ENCODE data around the gene SLC4A1AP. TPM values are rescaled to one million over a fixed set of nuclear protein-coding genes. Genes with fewer than 3 reads are reported as not detected.

Gene SLC4A1AP
- total and polyA plus RNA-seq, 4 experiments from 2014 or later, result 24.4 to 32.1 (median 26.5) TPM

DNA sequence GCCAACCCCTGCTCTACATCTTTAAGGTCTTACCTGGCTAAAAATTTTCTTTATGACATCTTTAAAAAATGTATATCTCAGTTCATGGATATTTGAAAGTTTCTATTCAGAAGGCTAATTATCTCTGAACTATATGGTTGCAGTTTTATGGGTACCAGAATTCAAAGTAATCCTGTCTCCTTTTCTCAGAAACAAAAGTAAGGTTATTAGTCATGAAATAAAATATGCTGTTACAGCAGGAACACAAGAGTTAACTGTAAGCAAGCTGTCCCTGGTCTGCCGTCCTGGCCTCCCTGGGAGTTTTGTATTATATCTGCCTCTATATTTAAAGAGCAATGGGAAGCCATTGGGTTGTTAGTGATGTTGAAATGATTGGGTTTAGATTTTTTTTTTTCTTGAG is 34.0 kb downstream of the SLC4A1AP start:
- no peaks in the 10 kb centered on the region for H3K27me3 Mint-ChIP-seq
- H3K9me3 ChIP-seq (ENCODE audit: control insufficient read depth in 1 of 2, low read length in 2 of 2), result no peaks in the 10 kb centered on the region
- H3K4me1 Mint-ChIP-seq, result no peaks in the 10 kb centered on the region
- peaks cover 19% of the 10 kb centered on the region for H3K36me3 ChIP-seq (ENCODE audit: insufficient read depth, low read length)
- ChIA-PET CTCF (ENCODE audit: partially characterized antibody) (no interaction called here), POLR2A (ENCODE audit: partially characterized antibody) (no interaction called here)
- H3K4me3 ChIP-seq (ENCODE audit: low read length in 2 of 2), result no peak overlapping the region
- H3K36me3 Mint-ChIP-seq, result peaks cover 24 to 31% of the 10 kb centered on the region in 2 donors
- H3K4me1 ChIP-seq (ENCODE audit: insufficient read depth, low read length), result no peaks in the 10 kb centered on the region
- H3K27me3 ChIP-seq (ENCODE audit: insufficient read depth, low read length), result no peaks in the 10 kb centered on the region
- no peaks in the 10 kb centered on the region for H3K9me3 Mint-ChIP-seq
- H3K27ac Mint-ChIP-seq, result no peak overlapping the region
- intact Hi-C loops (cut with micrococcal nuclease), result no loop called here
- H3K4me3 Mint-ChIP-seq, result no peak overlapping the region
- DNase-seq, result no peak
- no peak overlapping the region for H3K27ac ChIP-seq (ENCODE audit: low read depth, low read length)

DNA sequence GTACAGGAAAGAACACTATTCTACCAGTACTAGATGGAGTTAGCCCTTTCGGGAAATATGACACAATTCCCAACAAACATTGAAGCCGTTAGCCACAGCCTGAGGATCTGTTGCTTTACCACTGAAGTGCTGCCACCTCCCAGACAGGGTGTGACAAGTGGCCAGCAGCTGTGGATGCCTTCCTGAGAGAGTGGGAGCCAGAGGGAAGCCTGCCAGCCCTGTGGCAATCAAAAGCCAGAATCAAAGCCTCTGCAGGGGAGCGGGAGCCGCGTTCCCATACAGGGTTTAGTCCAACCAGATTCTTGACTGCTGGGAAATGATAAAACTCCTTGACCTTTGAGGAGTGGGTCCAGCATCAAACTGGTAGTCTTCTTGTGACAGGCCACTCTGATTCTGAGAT is 38.0 kb downstream of the SLC4A1AP start:
- POLR2A ChIA-PET (ENCODE audit: partially characterized antibody), result no interaction called here
- no peaks in the 10 kb centered on the region for H3K27me3 ChIP-seq (ENCODE audit: insufficient read depth, low read length)
- Mint-ChIP-seq H3K4me3 (no peak overlapping the region), H3K27me3 (no peaks in the 10 kb centered on the region), H3K36me3 (peaks cover 8 to 10% of the 10 kb centered on the region in 2 donors), H3K27ac (no peak overlapping the region), H3K9me3 (no peaks in the 10 kb centered on the region), H3K4me1 (peaks cover 3 to 11% (median 3%) of the 10 kb centered on the region in 4 donors)
- no peak for DNase-seq
- H3K27ac ChIP-seq (ENCODE audit: low read depth, low read length), result no peak overlapping the region
- H3K9me3 ChIP-seq (ENCODE audit: control insufficient read depth in 1 of 2, low read length in 2 of 2), result no peaks in the 10 kb centered on the region
- peaks cover 4% of the 10 kb centered on the region for H3K36me3 ChIP-seq (ENCODE audit: insufficient read depth, low read length)
- no peak overlapping the region for H3K4me3 ChIP-seq (ENCODE audit: low read length in 2 of 2)
- peaks cover 8% of the 10 kb centered on the region for H3K4me1 ChIP-seq (ENCODE audit: insufficient read depth, low read length)
- CTCF ChIA-PET (ENCODE audit: partially characterized antibody), result no interaction called here
- intact Hi-C loops (cut with micrococcal nuclease), result no loop called here

DNA sequence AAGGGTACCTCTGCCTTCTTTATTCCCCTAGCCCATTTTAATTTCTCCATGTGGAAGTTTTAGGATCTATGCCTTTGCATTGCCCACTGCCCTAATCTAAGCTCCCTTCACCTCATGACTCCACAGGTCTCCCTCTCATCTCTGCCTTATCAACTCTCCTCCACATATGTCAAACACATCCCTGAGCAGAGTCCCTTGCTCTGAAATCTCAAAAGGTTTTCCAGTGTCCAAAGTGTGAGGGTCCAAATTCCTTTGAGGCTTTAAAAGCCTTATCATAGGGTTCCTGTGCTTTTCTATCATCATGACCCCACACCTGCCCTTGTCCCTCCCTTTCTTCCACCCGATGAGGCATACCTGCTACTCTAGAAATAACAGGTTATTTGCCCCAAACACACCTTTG is 38.6 kb downstream of the SLC4A1AP start:
- Histone ChIP-seq H3K4me1 (ENCODE audit: insufficient read depth, low read length) (peaks cover 8% of the 10 kb centered on the region), H3K36me3 (ENCODE audit: insufficient read depth, low read length) (peaks cover 4% of the 10 kb centered on the region), H3K9me3 (ENCODE audit: control insufficient read depth in 1 of 2, low read length in 2 of 2) (no peaks in the 10 kb centered on the region), H3K27me3 (ENCODE audit: insufficient read depth, low read length) (no peaks in the 10 kb centered on the region), H3K4me3 (ENCODE audit: low read length in 2 of 2) (no peak overlapping the region), H3K27ac (ENCODE audit: low read depth, low read length) (no peak overlapping the region)
- H3K36me3 Mint-ChIP-seq, result peaks cover 7 to 8% of the 10 kb centered on the region in 2 donors
- H3K27me3 Mint-ChIP-seq, result no peaks in the 10 kb centered on the region
- ChIA-PET CTCF (ENCODE audit: partially characterized antibody) (no interaction called here), POLR2A (ENCODE audit: partially characterized antibody) (no interaction called here)
- intact Hi-C loops (cut with micrococcal nuclease), result no loop called here
- H3K4me3 Mint-ChIP-seq, result no peak overlapping the region
- peaks cover 3 to 11% (median 3%) of the 10 kb centered on the region in 4 donors for H3K4me1 Mint-ChIP-seq
- DNase-seq, result no peak
- H3K9me3 Mint-ChIP-seq, result no peaks in the 10 kb centered on the region
- H3K27ac Mint-ChIP-seq, result no peak overlapping the region

DNA sequence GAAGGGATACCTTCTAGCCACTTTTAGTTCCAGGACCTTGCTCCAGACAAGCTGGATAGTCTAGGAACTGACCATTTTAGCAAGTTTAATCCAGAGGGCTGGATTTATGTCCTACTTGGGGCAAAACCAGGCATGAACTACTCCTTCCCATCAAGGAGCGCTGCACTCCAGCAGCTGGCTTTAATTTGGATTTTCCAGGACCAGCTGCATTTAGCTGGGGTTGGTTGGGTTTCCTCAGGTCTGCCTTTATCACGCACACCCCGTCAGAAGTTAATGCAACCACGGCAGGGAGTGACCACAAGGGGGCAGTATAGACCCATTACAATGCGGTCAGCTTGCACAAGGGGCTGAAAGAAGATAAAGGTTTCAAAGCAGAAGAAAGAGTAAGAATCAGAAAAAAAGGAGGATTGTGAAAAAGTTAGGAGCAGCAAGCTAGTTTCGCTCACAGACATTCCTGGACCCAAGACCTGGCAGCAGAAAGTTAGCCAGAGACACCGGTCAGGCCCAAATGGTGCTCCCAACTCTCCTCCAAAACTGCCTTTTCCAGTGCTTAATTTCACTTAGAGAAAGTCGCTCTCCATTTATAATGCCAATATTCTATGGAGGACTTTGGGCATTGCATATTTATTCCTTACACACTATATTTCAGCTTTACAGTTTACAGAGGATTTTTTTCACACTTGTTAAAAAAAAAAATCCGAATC is 40.1 kb downstream of the SLC4A1AP start:
- Mint-ChIP-seq H3K9me3 (no peaks in the 10 kb centered on the region), H3K36me3 (no peaks in the 10 kb centered on the region), H3K4me1 (peaks cover 3 to 11% (median 3%) of the 10 kb centered on the region in 4 donors), H3K4me3 (no peak overlapping the region), H3K27me3 (no peaks in the 10 kb centered on the region), H3K27ac (peak overlapping the region in 1 of 7 donors; percentile 2)
- ChIA-PET CTCF (ENCODE audit: partially characterized antibody) (interaction anchor here (0.6 to 3.0 kb wide), 20 partner anchors 9 to 790 kb away, joined by 3 to 31 read pairs (median 4); no protein-coding TSS in a partner anchor), POLR2A (ENCODE audit: partially characterized antibody) (interaction anchor here (0.6 to 1.1 kb wide), 2 partner anchors 405 to 749 kb away, joined by 3 to 6 read pairs; no protein-coding TSS in a partner anchor)
- peak; percentile 74 to 79 (median 76) for DNase-seq
- Histone ChIP-seq H3K36me3 (ENCODE audit: insufficient read depth, low read length) (no peaks in the 10 kb centered on the region), H3K27me3 (ENCODE audit: insufficient read depth, low read length) (no peaks in the 10 kb centered on the region), H3K4me3 (ENCODE audit: low read length in 2 of 2) (no peak overlapping the region), H3K9me3 (ENCODE audit: control insufficient read depth in 1 of 2, low read length in 2 of 2) (no peaks in the 10 kb centered on the region), H3K27ac (ENCODE audit: low read depth, low read length) (no peak overlapping the region), H3K4me1 (ENCODE audit: insufficient read depth, low read length) (peaks cover 8% of the 10 kb centered on the region)
- intact Hi-C loops (cut with micrococcal nuclease), result loop anchor here (1.0 kb wide), 3 partner anchors 689 to 749 kb away; partner anchors contain the start of gene FOSL2

DNA sequence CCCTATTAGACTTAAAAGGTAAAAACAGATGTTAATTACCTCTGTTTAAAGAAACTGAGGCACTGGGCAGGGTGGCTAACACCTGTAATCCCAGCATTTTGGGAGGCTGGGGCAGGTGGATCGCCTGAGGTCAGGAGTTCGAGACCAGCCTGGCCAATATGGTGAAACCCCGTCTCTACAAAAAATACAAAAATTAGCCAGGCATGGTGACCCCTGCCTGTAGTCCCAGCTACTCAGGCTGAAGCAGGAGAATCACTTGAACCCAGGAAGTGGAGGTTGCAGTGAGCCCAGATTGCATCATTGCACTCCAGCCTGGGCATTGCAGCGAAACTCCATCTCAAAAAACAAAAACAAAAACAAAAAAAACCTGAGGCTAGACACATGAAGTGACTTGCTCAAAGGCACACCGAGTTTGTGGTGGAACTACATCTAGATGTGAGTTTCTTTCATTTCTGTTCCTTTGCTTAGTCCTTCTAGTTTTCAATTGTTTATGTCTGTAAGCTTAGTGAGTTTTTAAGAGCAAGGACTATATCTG is 40.7 kb downstream of the SLC4A1AP start:
- no peaks in the 10 kb centered on the region for H3K9me3 ChIP-seq (ENCODE audit: control insufficient read depth in 1 of 2, low read length in 2 of 2)
- no peaks in the 10 kb centered on the region for H3K36me3 ChIP-seq (ENCODE audit: insufficient read depth, low read length)
- ChIA-PET CTCF (ENCODE audit: partially characterized antibody) (interaction anchor here (0.6 to 3.0 kb wide), 21 partner anchors 8 to 789 kb away, joined by 3 to 31 read pairs (median 4); partner anchors contain the start of gene FOSL2), POLR2A (ENCODE audit: partially characterized antibody) (interaction anchor here (0.6 to 1.1 kb wide), 2 partner anchors 405 to 748 kb away, joined by 3 to 6 read pairs; no protein-coding TSS in a partner anchor)
- Mint-ChIP-seq H3K27ac (no peak overlapping the region), H3K4me1 (peaks cover 3 to 11% (median 3%) of the 10 kb centered on the region in 4 donors), H3K9me3 (no peaks in the 10 kb centered on the region), H3K36me3 (no peaks in the 10 kb centered on the region), H3K27me3 (no peaks in the 10 kb centered on the region), H3K4me3 (no peak overlapping the region)
- H3K27me3 ChIP-seq (ENCODE audit: insufficient read depth, low read length), result no peaks in the 10 kb centered on the region
- no peak overlapping the region for H3K27ac ChIP-seq (ENCODE audit: low read depth, low read length)
- peaks cover 8% of the 10 kb centered on the region for H3K4me1 ChIP-seq (ENCODE audit: insufficient read depth, low read length)
- intact Hi-C loops (cut with micrococcal nuclease), result no loop called here
- no peak overlapping the region for H3K4me3 ChIP-seq (ENCODE audit: low read length in 2 of 2)
- DNase-seq, result no peak

DNA sequence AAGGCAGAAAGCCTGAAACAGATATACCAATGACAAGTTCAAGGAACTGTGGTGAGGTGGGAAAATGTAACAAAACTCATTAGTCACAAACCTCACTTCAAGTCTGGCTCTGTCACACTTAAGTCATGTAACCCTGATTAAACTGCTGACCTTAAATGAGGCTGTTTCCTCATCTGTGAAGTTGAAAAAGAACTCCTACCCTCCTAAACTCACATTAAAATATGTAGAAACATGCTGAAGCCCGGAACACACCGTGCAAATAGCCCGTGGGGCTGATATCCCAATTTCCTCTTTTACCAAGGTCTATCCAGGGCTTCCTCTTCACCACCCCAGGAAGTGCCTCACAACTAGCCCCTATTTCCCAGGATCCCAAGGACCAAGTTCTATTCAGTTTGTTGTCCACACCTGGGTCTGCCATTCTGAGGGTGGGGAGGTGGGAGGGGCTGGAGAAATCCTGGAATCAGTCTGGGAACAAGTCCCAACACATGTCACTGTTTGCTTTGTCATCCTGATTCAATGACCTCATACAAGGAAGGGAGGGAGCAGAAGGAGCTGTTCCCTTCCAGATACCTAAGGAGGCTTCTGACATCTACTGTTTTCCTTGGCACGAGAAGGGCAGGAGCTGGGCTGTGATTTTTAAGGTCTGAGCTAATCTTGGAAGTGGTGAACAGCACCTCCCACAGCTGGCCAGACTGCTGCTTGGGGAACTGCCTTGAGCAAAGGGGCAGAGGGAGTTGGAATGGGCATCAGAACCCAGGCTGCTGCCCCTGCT is 42.3 kb downstream of the SLC4A1AP start:
- H3K36me3 Mint-ChIP-seq, result no peaks in the 10 kb centered on the region
- H3K9me3 Mint-ChIP-seq, result no peaks in the 10 kb centered on the region
- no peak overlapping the region for H3K4me3 ChIP-seq (ENCODE audit: low read length in 2 of 2)
- H3K4me1 ChIP-seq (ENCODE audit: insufficient read depth, low read length), result peaks cover 8% of the 10 kb centered on the region
- H3K9me3 ChIP-seq (ENCODE audit: control insufficient read depth in 1 of 2, low read length in 2 of 2), result no peaks in the 10 kb centered on the region
- no peaks in the 10 kb centered on the region for H3K27me3 ChIP-seq (ENCODE audit: insufficient read depth, low read length)
- H3K27ac Mint-ChIP-seq, result no peak overlapping the region
- no peaks in the 10 kb centered on the region for H3K36me3 ChIP-seq (ENCODE audit: insufficient read depth, low read length)
- DNase-seq, result no peak
- no peak overlapping the region for H3K4me3 Mint-ChIP-seq
- CTCF ChIA-PET (ENCODE audit: partially characterized antibody), result interaction anchor here (1.7 to 2.5 kb wide), 3 partner anchors 17 to 747 kb away, joined by 5 to 15 read pairs (median 7); no protein-coding TSS in a partner anchor
- peaks cover 3 to 11% (median 3%) of the 10 kb centered on the region in 4 donors for H3K4me1 Mint-ChIP-seq
- no peaks in the 10 kb centered on the region for H3K27me3 Mint-ChIP-seq
- intact Hi-C loops (cut with micrococcal nuclease), result no loop called here
- H3K27ac ChIP-seq (ENCODE audit: low read depth, low read length), result no peak overlapping the region
- POLR2A ChIA-PET (ENCODE audit: partially characterized antibody), result no interaction called here

Data from CD4-positive, alpha-beta memory T cell (primary cell).